Neural crest cell (in vitro differentiated cells): Measurements from ENCODE around the gene PTPRG. TPM values are rescaled to one million over a fixed set of nuclear protein-coding genes. Genes with fewer than 3 reads are reported as not detected.

ENCODE experiments used
- DNase-seq: peaks from one replicate; pipeline ENCODE4 v3.0.0; 2021; ENCODE audit warnings: low read depth, mixed read lengths, low spot score
- H3K27ac Mint-ChIP-seq: one replicate; pipeline ENCODE4 v1.8.0; 2021; ENCODE audit warnings: mild to moderate bottlenecking, mixed read lengths; ENCODE audit not compliant: unreplicated experiment
- H3K27me3 Mint-ChIP-seq: 2 replicates; pipeline ENCODE4 v1.8.0; 2021; ENCODE audit warnings: low read depth, mild to moderate bottlenecking, mixed read lengths
- H3K36me3 Mint-ChIP-seq: 2 replicates; pipeline ENCODE4 v1.8.0; 2021; ENCODE audit warnings: low read depth, mild to moderate bottlenecking, mixed read lengths
- H3K4me1 Mint-ChIP-seq: 2 replicates; pipeline ENCODE4 v1.8.0; 2021; ENCODE audit warnings: mixed read lengths
- H3K4me3 Mint-ChIP-seq: one replicate; pipeline ENCODE4 v1.8.0; 2021; ENCODE audit warnings: mild to moderate bottlenecking, mixed read lengths
- H3K9me3 Mint-ChIP-seq: 2 replicates; pipeline ENCODE4 v1.8.0; 2021; ENCODE audit warnings: mixed read lengths
- total RNA-seq: library from RNA; stranded (reverse); gene quantifications from 2 replicates; pipeline ENCODE4 v1.2.1, GENCODE V29; 2021
- TF ChIP-seq, protein P1 (sequence below): fragments of 200-600 bp; sonication (generic); conservative IDR thresholded peaks from 2 replicates; pipeline ENCODE4 v1.5.0; 2021; ENCODE audit warnings: antibody characterized with exemption, mild to moderate bottlenecking

The PTPRG gene
- total RNA-seq, 1 donor from 2014 or later: 41.2 TPM

DNA sequence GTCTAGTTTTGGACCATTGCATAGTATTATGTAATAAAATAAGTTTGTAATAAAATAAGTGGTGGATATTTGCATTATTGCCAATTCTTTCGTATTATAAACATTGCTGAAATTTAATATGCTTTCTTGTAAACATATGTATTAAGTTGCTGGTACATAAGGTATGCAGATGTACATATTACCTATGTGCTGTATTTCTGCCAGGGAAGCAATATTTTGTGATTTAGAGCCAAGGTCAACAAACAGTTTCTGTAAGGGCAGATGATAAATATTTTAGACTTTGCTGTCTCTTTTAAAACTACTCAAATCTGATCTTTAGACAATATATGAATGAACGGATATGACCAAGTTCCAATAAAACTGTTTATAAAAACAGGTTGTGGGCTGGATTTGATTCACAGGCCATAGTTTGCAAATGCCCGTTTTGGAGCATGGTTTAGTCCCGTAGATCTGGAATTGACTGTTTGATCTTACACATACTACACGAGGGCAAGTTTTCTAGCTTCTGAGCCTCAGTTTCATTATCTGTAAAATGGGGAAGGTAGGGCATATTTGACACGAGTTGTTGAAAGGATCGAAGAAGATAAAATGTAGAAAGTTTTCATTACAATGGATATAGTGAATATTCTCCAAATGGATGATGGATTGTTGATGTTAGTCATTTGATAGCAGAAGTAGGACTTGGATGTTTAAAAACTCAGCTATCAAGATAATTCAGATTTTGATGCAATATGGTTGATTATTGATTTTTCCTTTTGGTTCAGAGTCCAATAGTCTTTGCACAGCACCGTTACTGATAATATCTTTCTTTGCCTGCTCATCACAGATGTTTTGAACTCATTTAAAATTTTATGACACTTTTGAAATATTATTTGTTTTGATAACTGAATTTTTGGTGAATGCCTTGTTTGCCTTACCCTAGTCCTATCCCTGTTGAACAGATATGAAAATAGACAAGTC, 417.4 kb downstream of the PTPRG start:
- no peaks in the 10 kb centered on the region for H3K9me3 Mint-ChIP-seq
- H3K4me1 Mint-ChIP-seq: peaks cover 8% of the 10 kb centered on the region
- TF ChIP-seq, protein P1, sequence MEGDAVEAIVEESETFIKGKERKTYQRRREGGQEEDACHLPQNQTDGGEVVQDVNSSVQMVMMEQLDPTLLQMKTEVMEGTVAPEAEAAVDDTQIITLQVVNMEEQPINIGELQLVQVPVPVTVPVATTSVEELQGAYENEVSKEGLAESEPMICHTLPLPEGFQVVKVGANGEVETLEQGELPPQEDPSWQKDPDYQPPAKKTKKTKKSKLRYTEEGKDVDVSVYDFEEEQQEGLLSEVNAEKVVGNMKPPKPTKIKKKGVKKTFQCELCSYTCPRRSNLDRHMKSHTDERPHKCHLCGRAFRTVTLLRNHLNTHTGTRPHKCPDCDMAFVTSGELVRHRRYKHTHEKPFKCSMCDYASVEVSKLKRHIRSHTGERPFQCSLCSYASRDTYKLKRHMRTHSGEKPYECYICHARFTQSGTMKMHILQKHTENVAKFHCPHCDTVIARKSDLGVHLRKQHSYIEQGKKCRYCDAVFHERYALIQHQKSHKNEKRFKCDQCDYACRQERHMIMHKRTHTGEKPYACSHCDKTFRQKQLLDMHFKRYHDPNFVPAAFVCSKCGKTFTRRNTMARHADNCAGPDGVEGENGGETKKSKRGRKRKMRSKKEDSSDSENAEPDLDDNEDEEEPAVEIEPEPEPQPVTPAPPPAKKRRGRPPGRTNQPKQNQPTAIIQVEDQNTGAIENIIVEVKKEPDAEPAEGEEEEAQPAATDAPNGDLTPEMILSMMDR: no peak
- H3K27ac Mint-ChIP-seq: no peak overlapping the region
- no peaks in the 10 kb centered on the region for H3K36me3 Mint-ChIP-seq
- no peak overlapping the region for H3K4me3 Mint-ChIP-seq
- DNase-seq: no peak
- H3K27me3 Mint-ChIP-seq: no peaks in the 10 kb centered on the region

DNA sequence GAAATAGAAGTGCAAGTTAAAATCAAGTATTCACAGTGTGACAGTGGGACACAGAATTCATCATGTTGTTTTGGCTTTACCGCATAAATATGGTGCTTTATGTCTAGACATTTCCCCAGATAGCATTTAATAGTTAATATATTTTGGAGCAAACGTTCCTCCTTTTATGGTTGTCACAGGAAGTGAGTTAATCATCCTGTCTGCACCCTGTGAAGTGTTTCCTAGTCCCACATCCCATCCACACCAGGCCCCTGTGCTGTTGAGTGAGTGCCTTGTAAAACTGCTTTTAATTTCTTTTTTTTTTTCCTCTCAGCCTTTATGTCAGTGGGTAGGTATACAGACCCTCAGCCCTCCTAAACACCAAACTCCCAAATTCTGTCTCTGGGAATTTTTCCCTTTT, 418.3 kb downstream of the PTPRG start:
- no peak for DNase-seq
- Mint-ChIP-seq H3K9me3 (no peaks in the 10 kb centered on the region), H3K4me3 (no peak overlapping the region), H3K27ac (no peak overlapping the region), H3K36me3 (no peaks in the 10 kb centered on the region), H3K27me3 (no peaks in the 10 kb centered on the region), H3K4me1 (peaks cover 8% of the 10 kb centered on the region)
- TF ChIP-seq, protein P1: no peak

GRCh38 chr3:61980041-61980440, 418.7 kb downstream of the PTPRG start:
- Mint-ChIP-seq H3K27me3 (no peaks in the 10 kb centered on the region), H3K36me3 (no peaks in the 10 kb centered on the region), H3K4me1 (peaks cover 8% of the 10 kb centered on the region), H3K27ac (no peak overlapping the region), H3K9me3 (no peaks in the 10 kb centered on the region), H3K4me3 (no peak overlapping the region)
- DNase-seq: no peak
- TF ChIP-seq, protein P1: no peak

GRCh38 chr3:61981060-61981459, 419.7 kb downstream of the PTPRG start:
- TF ChIP-seq, protein P1: no peak
- Mint-ChIP-seq H3K9me3 (no peaks in the 10 kb centered on the region), H3K27me3 (no peaks in the 10 kb centered on the region), H3K4me1 (peaks cover 8% of the 10 kb centered on the region), H3K36me3 (no peaks in the 10 kb centered on the region), H3K4me3 (no peak overlapping the region), H3K27ac (no peak overlapping the region)
- no peak for DNase-seq

GRCh38 chr3:61983479-61983878, 422.1 kb downstream of the PTPRG start:
- peaks cover 8% of the 10 kb centered on the region for H3K4me1 Mint-ChIP-seq
- no peak overlapping the region for H3K4me3 Mint-ChIP-seq
- DNase-seq: no peak
- H3K36me3 Mint-ChIP-seq: no peaks in the 10 kb centered on the region
- H3K9me3 Mint-ChIP-seq: no peaks in the 10 kb centered on the region
- no peak overlapping the region for H3K27ac Mint-ChIP-seq
- TF ChIP-seq, protein P1: no peak
- no peaks in the 10 kb centered on the region for H3K27me3 Mint-ChIP-seq
